RPMI8226 (cell line): Measurements from ENCODE around the gene NEB.

Experiments used
- DNase-seq: peaks from one replicate; pipeline ENCODE4 v3.0.0-alpha.2; 2015

NEB gene

DNA sequence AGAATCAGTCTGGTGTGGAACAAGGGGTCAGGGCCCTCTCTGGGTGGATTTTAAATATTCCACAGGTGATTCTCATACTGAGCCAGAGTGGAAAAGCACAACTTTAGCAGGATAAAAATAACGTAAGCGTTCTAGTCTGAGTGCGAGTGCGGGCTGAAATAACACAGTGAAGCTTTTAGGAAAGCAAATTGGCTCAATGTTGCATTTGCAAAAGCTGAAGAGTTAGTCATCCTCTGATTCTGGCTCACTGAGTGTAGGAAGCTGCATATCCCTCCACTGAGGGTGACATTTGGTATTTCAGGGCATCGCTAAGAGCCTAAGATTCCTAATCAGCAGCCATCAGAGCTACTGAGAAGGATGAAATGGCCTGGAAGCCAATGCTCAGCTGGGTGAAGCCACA, 189.8 kb downstream of the NEB start:
- DNase-seq: no peak

- no peak for DNase-seq
These were observed 190.4 kb downstream of the NEB start for GRCh38 chr2:151543876-151544275.

DNA sequence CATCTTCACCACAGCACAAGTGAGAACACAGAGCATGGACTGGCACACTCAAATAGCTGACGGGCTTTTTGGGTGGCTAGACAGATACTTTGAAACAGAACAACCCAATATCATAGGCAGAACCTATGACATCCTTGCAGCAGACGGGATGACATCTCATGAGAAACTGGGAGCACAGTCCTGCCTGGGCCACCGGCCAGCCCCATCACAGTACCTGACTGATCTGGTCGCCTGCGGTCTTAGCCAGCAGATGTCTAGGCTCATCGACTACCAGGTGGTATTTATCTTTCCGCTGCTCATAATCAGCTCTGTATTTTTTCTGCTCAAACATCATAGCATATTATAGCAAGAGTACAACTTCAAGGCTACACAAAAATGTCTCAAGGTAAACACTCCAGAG, 200.3 kb downstream of the NEB start:
- DNase-seq: no peak

GRCh38 chr2:151533127-151533526, 201.1 kb downstream of the NEB start:
- DNase-seq: no peak

GRCh38 chr2:151526572-151527090, 207.6 kb downstream of the NEB start:
- no peak for DNase-seq

- DNase-seq: no peak
These were observed 208.4 kb downstream of the NEB start for GRCh38 chr2:151525821-151526373.

GRCh38 chr2:151523850-151524249, 210.4 kb downstream of the NEB start:
- no peak for DNase-seq

DNA sequence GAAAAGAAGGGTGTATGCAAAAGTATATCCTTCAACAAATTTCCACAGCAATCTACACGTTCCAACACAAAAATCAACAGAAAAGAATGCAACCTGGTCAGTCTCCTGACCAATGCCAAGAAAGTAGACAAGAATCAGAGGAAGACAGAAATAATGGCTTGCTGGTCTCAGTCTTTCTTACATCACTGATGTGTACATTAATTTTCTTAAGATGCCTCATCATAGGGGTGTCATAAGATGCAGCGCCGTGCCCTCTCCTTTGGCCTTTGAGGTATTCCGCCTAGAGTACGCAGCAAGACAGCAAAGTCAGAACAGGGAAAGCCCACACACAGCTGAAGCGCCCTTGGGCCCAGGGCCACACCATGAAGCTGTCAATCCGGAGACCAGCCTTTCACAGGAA, 211.7 kb downstream of the NEB start:
- no peak for DNase-seq

GRCh38 chr2:151520976-151521375, 213.3 kb downstream of the NEB start:
- DNase-seq: no peak

GRCh38 chr2:151518802-151519201, 215.5 kb downstream of the NEB start:
- DNase-seq: no peak

DNA sequence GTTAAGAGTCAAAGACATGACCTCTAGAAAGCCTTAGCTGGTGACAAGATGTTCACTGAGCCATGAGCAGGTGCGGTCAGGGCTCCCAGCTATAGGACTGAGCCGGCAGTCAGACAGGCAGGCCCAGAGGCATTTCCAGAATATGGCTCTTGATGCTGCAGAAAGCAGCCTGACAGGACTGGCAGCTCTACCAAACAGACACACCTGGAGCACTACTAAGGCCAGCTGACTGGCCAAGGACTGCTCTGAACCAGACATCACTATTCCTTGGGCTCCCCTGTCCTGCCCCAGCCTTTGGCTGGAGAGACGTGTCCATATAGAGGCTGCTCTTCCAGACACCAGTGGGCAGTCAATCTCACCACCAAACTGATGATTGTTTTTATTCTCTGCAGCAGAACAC, 225.8 kb downstream of the NEB start:
- DNase-seq: no peak

GRCh38 chr2:151506170-151506569, 228.1 kb downstream of the NEB start:
- DNase-seq: no peak

- no peak for DNase-seq
These were observed 236.1 kb downstream of the NEB start for GRCh38 chr2:151498178-151498577.

DNA sequence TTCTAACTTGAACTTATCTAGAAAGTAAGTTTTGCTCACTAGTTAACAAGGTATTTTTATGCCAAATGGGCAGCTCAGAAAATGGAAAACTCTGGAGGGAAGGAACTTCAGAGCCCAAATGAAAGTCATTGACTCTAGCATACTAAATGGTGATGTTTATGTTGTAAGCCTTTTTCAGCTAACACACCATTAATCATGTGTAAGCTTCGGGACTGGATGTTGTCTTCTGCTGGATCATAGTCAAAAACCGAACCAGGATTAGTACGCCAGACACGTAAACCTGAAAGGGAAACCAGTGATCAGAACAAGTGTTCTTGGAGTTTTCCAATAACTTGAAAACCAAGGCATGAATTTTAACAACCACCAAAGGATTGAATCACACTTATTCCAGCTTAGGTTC, 242.8 kb downstream of the NEB start:
- DNase-seq: no peak

DNA sequence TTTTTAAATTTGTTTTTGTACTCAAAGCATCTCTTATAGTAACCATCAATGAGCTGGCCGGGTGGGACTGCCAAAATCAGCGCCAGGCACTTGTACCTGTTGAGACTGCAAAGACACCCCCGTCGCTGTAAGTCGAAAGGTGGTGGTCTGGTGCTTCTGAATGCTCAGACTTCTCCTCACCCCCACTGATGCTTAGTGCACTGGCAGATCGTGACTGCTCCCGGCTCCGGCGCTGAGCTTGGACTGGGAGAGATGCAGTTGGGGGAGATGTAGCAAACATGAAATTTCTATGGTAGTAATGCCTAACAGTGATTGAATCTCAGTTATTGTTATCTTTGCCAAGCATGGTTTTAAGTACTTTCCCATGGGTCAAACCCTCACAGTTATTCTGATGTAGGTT, 244.0 kb downstream of the NEB start:
- DNase-seq: no peak

- no peak for DNase-seq
These were observed 248.2 kb downstream of the NEB start for GRCh38 chr2:151486053-151486452.

GRCh38 chr2:151484100-151484499, 250.2 kb downstream of the NEB start:
- no peak for DNase-seq

- no peak for DNase-seq
These were observed 250.7 kb downstream of the NEB start for GRCh38 chr2:151483546-151483945.

GRCh38 chr2:151482171-151482725, 252.0 kb downstream of the NEB start:
- DNase-seq: no peak

- DNase-seq: no peak
These were observed 252.5 kb downstream of the NEB start for GRCh38 chr2:151481744-151482143.

- DNase-seq: no peak
These were observed 256.3 kb downstream of the NEB start for GRCh38 chr2:151478011-151478410.

GRCh38 chr2:151476287-151476686, 258.0 kb downstream of the NEB start:
- no peak for DNase-seq

- no peak for DNase-seq
These were observed 259.2 kb downstream of the NEB start for GRCh38 chr2:151475071-151475470.

- no peak for DNase-seq
These were observed 261.3 kb downstream of the NEB start for GRCh38 chr2:151472966-151473365.

- DNase-seq: no peak
These were observed 263.7 kb downstream of the NEB start for GRCh38 chr2:151470556-151470955.
